MCF 10A (cell line): ENCODE data around the gene RDH5. TPM values are rescaled to one million over a fixed set of nuclear protein-coding genes. Genes with fewer than 3 reads are reported as not detected.

ENCODE experiments used
- BruUV-seq: library from RNA; stranded (reverse); fragments of 400-500 nt; replicated peaks from 2 replicates; lab custom pipeline; 2021; lab: Mats Ljungman, UMichigan
- CTCF ChIA-PET: fragments of 300-600 bp; sonication (Branson Sonifier 250); formaldehyde crosslinking; extraction: SDS; loops from one replicate; lab custom pipeline; 2021; ENCODE audit warnings: antibody characterized with exemption, inconsistent platforms; lab: Yijun Ruan, JAX
- POLR2A ChIA-PET: fragments of 300-600, 350-650 bp; sonication (Branson Sonifier 250); formaldehyde crosslinking; extraction: SDS; loops from one replicate; lab custom pipeline; 2020; ENCODE audit warnings: antibody characterized with exemption, inconsistent platforms; lab: Yijun Ruan, JAX
- DNase-seq: peaks from one replicate; pipeline ENCODE4 v3.0.0-alpha.2; 2018; ENCODE audit not compliant: unreplicated experiment
- H3K27ac Mint-ChIP-seq: one replicate; pipeline ENCODE4 v1.8.0; 2022; ENCODE audit warnings: mild to moderate bottlenecking, low read depth, mixed read lengths; ENCODE audit not compliant: unreplicated experiment
- H3K27me3 Mint-ChIP-seq: one replicate; pipeline ENCODE4 v1.8.0; 2022; ENCODE audit warnings: mixed read lengths; ENCODE audit not compliant: insufficient read depth, unreplicated experiment
- H3K36me3 Mint-ChIP-seq: one replicate; pipeline ENCODE4 v1.8.0; 2022; ENCODE audit warnings: mild to moderate bottlenecking, moderate library complexity, mixed read lengths; ENCODE audit not compliant: insufficient read depth, unreplicated experiment
- H3K4me1 Mint-ChIP-seq: one replicate; pipeline ENCODE4 v1.8.0; 2022; ENCODE audit warnings: mixed read lengths; ENCODE audit not compliant: insufficient read depth, unreplicated experiment
- H3K4me3 Mint-ChIP-seq: one replicate; pipeline ENCODE4 v1.8.0; 2022; ENCODE audit warnings: mild to moderate bottlenecking, moderate library complexity, mixed read lengths; ENCODE audit not compliant: unreplicated experiment
- H3K9me3 Mint-ChIP-seq: one replicate; pipeline ENCODE4 v1.8.0; 2022; ENCODE audit warnings: mixed read lengths; ENCODE audit not compliant: unreplicated experiment
- CTCF ChIP-seq: fragments of 200-600 bp; IDR thresholded peaks from one replicate; pipeline ENCODE4 v1.8.0; 2022; ENCODE audit warnings: antibody characterized with exemption, mild to moderate bottlenecking; ENCODE audit not compliant: unreplicated experiment
- intact Hi-C: fragments of 100-400 bp; cut with micrococcal nuclease; formaldehyde crosslinking; loops from 2 replicates; pipeline ENCODE4 v1.14.1; 2022
- total RNA-seq: library from RNA; stranded (reverse); gene quantifications from 2 replicates; pipeline ENCODE4 v1.2.3, GENCODE V29; 2022

The RDH5 gene
- total RNA-seq, 1 experiment from 2014 or later: 2.5 TPM

- CTCF ChIA-PET: interaction anchor here (0.7 kb wide), 1 partner anchor 20 kb away, joined by 3 read pairs; no protein-coding TSS in a partner anchor
- intact Hi-C loops: no loop called here
- Mint-ChIP-seq H3K4me3 (no peak overlapping the region), H3K27ac (no peak overlapping the region), H3K36me3 (no peaks in the 10 kb centered on the region), H3K4me1 (peaks cover 12% of the 10 kb centered on the region), H3K9me3 (no peaks in the 10 kb centered on the region), H3K27me3 (no peaks in the 10 kb centered on the region)
- no TSS peak for BruUV-seq
- peak; percentile 64 for DNase-seq
- POLR2A ChIA-PET: interaction anchor here (0.6 kb wide), 1 partner anchor 34 kb away, joined by 3 read pairs; no protein-coding TSS in a partner anchor
- no peak for TF ChIP-seq CTCF
Observed at GRCh38 chr12:55676707-55677106, 43.5 kb upstream of the RDH5 start.

DNA sequence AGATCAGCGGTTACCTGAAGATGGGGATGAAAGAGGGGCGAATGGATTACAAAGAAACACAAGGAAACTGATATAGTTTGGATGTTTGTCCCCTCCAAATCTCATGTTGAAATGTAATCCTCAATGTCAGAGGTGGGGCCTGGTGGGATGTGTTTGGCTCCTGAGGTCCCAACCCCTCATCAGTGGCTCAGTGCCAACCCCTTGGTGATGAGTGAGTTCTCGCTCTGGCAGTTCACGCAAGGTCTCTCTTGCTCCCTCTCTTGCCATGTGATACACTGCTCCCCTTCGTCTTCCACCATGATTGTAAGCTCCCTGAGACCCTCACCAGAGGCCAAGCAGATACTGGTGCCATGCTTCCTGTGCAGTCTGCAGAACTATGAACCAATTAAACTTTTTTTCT, 40.5 kb upstream of the RDH5 start:
- Mint-ChIP-seq H3K9me3 (no peaks in the 10 kb centered on the region), H3K4me3 (no peak overlapping the region), H3K27ac (no peak overlapping the region), H3K4me1 (peaks cover 14% of the 10 kb centered on the region), H3K36me3 (no peaks in the 10 kb centered on the region), H3K27me3 (peaks cover 11% of the 10 kb centered on the region)
- CTCF ChIA-PET: no interaction called here
- no peak for DNase-seq
- intact Hi-C loops: loop anchor here (2.0 kb wide), 2 partner anchors 49 to 57 kb away; partner anchors contain the start of gene CD63
- POLR2A ChIA-PET: no interaction called here
- TF ChIP-seq CTCF: no peak
- BruUV-seq: no TSS peak

- Mint-ChIP-seq H3K36me3 (no peaks in the 10 kb centered on the region), H3K4me1 (peaks cover 9% of the 10 kb centered on the region), H3K27me3 (peaks cover 25% of the 10 kb centered on the region), H3K9me3 (no peaks in the 10 kb centered on the region), H3K4me3 (no peak overlapping the region), H3K27ac (no peak overlapping the region)
- BruUV-seq: no TSS peak
- peak; percentile 75 for DNase-seq
- POLR2A ChIA-PET: interaction anchor here (0.7 kb wide), 1 partner anchor 34 kb away, joined by 3 read pairs; the partner anchor contains the start of gene BLOC1S1
- TF ChIP-seq CTCF: peak; percentile 37
- CTCF ChIA-PET: interaction anchor here (0.6 to 1.2 kb wide), 4 partner anchors 8 to 358 kb away, joined by 3 to 4 read pairs (median 3); partner anchors contain the start of gene OR10P1
- intact Hi-C loops: loop anchor here (1.0 to 2.0 kb wide), 3 partner anchors 40 to 55 kb away; partner anchors contain the start of gene CD63
Observed at GRCh38 chr12:55681142-55682077, 38.8 kb upstream of the RDH5 start.
